Activated CD8-positive, alpha-beta memory T cell treated with anti-CD3 and anti-CD28 coated beads, Interleukin-2, amount 50 U/mL, for 1 hour (primary cell): ENCODE data around the gene MID2.
A peak's percentile ranks its signal among the peaks of the same experiment; 100 is the strongest.
"Not testable (repeated sequence)": the region's sequence is repeated elsewhere in the genome, so short reads cannot be mapped to it uniquely, and the experiment has no call there.

Experiments used
- DNase-seq: peaks from one replicate; pipeline ENCODE4 v3.0.0-alpha.2; 2020; ENCODE audit errors: extremely low read depth

The MID2 gene

GRCh38 chrX:107825698-107826237 lies at the start of gene MID2:
Gene MID2, plus strand, starts transcription at chrX:107825866. Its CDS starts 561 bp downstream, at chrX:107826427.
- DNase-seq: no peak

- peak; percentile 72 for DNase-seq
Observed at GRCh38 chrX:107776649-107777535, 48.8 kb upstream of the MID2 start.

- DNase-seq: no peak
Observed at GRCh38 chrX:107777536-107777832, 48.2 kb upstream of the MID2 start, which contains the start of gene NCBP2L. Gene NCBP2L, plus strand, starts transcription at chrX:107777733. Its CDS starts 16,488 bp downstream, at chrX:107794221.

GRCh38 chrX:107780525-107780924 lies 45.1 kb upstream of the MID2 start:
- no peak for DNase-seq

GRCh38 chrX:107787827-107788226 lies 37.8 kb upstream of the MID2 start:
- DNase-seq: no peak

GRCh38 chrX:107804427-107804826 lies 21.2 kb upstream of the MID2 start:
- DNase-seq: no peak

- DNase-seq: no peak
Observed at GRCh38 chrX:107805179-107805578, 20.5 kb upstream of the MID2 start.

- DNase-seq: not testable (repeated sequence)
Observed at GRCh38 chrX:107810053-107810452, 15.6 kb upstream of the MID2 start.

GRCh38 chrX:107818900-107819521 lies 6.7 kb upstream of the MID2 start:
- no peak for DNase-seq

GRCh38 chrX:107823042-107823441 lies 2.6 kb upstream of the MID2 start:
- DNase-seq: no peak

- DNase-seq: no peak
Observed at GRCh38 chrX:107823456-107823855, 2.2 kb upstream of the MID2 start.

GRCh38 chrX:107826238-107827029 lies 768 bp downstream of the MID2 start:
- DNase-seq: no peak

GRCh38 chrX:107827030-107827831 lies 1.6 kb downstream of the MID2 start:
- no peak for DNase-seq

GRCh38 chrX:107827852-107828251 lies 2.2 kb downstream of the MID2 start:
- DNase-seq: no peak

GRCh38 chrX:107829878-107830277 lies 4.2 kb downstream of the MID2 start:
- no peak for DNase-seq

- no peak for DNase-seq
Observed at GRCh38 chrX:107831071-107831730, 5.5 kb downstream of the MID2 start.

- no peak for DNase-seq
Observed at GRCh38 chrX:107834275-107835201, 8.9 kb downstream of the MID2 start.

- no peak for DNase-seq
Observed at GRCh38 chrX:107836958-107837357, 11.3 kb downstream of the MID2 start.

- DNase-seq: no peak
Observed at GRCh38 chrX:107840971-107841370, 15.3 kb downstream of the MID2 start.
